Middle frontal gyrus (tissue), 1 donor: ENCODE data around the gene WARS2.

Experiments used
- DNase-seq: peaks from one replicate; pipeline ENCODE4 v3.0.0-alpha.2; 2015; ENCODE audit warnings: low spot score; ENCODE audit errors: extremely low spot score

The WARS2 gene

DNA sequence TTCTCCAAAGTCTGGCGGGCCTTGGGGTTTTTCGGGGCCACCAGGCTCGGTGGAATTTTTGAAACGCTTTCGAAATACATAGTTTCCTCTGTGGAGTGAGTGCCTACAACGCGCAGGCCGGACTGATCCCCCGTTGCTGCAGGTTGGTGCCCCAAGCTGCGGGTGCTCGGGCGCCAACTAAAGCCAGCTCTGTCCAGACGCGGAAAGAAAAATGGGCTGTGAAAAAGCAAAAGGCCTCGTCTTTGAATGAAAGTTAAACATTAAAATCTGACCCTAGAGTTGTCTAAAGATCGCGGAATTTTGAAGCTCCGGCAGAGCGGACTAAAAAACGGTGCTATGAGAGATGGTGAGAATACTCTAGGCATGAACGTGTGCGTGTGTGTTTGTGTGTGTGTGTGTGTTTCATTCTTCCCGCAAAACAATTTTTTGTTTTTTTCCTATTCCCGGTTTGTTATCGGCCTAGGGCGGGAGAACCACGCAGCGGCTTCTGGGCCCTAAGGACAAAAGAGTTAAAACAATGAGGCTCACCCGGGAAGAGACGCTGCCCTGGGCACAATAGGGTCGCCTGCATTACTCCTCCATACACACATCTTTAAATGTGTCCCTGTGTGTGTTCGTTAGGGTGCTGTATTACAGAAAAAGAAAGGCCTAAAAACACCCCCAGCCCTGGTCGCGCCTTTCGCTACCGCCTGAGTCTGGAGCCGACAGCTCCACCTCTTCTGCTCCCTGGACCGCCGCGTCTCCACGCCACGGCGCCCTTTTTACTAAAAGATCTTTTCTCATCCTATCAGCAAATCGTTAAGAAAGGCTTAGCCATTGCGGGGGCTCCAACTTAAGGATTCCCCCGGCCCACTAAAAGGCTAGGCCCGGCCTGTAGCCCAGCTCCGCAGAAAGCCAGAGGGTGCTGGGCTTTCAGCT is 155.5 kb downstream of the WARS2 start:
- DNase-seq = no peak

DNA sequence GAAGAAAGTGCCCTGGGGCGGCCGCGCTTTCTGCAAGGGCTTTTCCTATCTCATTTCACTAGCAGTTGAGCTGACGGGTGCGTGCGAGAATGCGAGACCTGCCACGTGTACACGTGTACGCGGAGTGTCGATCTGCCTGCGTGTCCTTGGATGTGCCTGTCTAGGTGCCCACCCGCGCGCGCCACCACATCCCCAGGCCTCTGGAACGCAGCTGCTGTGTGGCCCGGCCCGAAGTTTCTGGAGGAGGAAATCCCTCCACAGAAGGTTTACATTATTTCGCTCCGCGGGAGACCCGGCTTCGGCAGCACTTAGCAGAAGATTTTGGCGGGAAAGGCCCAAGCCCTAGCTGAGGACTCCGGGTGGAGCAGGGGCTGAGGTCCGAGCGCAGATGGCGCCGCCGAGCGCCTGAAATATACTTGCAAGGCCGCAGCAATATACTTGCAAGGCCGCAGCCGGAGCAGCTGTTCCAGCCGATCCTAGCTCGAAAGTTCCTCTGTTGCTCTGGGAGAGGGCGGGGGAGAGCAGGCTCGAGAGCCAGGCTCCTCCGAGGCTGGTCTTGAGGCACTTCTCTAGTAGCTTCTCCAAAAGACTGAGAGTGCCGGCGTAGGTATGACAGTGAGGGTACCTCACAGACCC is 156.2 kb downstream of the WARS2 start:
- no peak for DNase-seq

DNA sequence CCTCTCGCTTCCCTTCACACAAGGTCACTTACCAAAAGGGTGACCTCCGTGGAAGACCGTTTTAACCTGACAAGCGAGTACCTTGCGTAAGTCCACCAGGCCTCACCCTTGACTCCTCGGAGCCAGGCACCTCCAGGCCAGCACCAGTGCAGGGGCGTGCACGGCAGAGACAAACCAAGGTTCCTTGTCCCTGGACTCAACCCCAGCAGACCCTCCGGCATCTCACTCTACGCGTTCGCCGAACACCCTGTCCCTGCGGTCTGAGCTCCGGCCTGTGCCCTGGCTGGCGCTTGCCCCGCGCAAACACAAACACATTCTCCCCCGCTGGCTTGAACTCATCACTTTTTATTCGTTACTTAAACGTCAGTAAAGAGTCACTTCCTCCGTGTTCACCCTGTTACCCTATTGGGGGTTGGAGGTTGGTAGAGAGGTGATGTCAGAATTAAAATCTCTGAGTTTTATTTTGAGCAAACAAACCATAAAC is 156.9 kb downstream of the WARS2 start:
- DNase-seq = no peak

DNA sequence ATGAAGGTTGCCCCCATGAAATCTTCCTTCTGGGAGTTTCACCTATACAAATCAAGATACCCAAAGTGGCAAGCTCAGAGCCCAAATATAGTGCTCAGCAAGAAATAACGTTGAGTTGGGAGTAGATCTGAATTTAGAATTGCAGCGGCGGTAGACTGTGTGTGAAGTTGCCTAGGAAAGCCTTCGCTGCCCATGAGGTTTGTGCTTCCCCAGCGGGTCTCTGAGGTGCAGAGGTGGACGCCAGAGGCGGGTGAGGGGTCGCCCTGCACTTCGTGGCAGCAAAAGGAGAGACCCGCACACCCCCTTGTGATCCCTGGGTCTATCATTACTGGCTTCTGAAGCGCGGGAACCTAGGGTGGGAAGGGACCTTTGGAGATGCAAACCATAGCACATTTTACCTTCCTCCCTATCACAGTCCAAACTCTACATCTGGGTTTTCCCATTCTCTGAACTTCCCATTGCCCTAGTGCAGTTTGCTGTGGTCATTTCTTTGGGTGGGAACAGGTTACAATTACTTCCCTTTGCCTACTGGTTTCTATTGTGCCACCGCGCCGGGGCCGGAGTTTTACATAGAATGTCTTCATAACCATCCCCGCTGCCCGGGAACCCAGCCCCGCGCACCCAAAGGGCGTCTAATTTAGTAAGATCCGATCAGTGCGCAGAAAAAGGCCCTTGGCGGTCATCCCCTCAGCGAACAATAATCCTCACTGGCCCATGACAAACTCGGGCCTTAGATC is 157.5 kb downstream of the WARS2 start:
- no peak for DNase-seq

DNA sequence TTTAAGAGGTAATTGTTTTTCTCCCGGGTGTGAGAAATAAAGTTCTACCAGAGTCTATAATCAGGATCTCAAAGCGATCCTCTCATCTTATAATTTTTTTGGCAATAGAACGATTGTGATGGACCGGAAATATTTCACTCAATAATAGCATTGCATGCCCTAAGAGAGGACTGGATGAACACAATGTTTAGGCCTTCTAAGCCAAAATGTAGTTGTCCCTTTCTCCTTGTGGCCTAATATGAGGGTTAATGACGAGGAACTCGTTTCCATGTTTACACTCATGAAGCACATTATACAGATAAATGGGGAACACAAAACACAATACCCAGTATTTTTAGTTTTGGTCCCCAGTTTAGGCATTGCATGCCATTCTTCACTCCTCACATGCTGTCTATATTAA is 158.2 kb downstream of the WARS2 start:
- DNase-seq = no peak

DNA sequence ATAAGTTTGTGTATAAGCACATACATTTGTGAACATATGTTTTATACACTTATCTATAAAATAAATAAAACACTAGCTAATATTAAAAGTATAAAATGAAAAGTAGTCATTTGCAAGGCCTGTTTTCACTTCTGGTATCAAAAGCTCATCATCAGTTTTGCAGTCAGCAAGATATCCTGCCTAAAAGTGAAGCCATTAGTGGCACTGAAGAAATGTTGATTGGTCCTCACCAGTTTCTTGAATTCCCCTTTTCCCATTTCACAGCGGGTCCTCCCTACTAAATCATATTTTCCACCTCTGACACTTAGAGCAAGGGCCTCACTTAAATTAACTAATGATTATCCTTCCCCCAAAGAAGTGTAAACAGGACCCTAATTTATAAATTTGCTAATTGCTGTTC is 159.0 kb downstream of the WARS2 start:
- no peak for DNase-seq
